Kidney (tissue), 14 donors: Measurements from ENCODE around the gene CFAP100. TPM values are rescaled to one million over a fixed set of nuclear protein-coding genes. Genes with fewer than 3 reads are reported as not detected.

Experiments
- DNase-seq, 5 donors: peaks; one replicate each; pipeline ENCODE4 v3.0.0-alpha.2; 2013 to 2020
- FAIRE-seq: peaks from 2 replicates; lab custom pipeline; 2012; peaks lifted over from hg19 to GRCh38; lab: Jason Lieb, UNC
- H3K27ac ChIP-seq, 2 donors: one replicate each; pipeline ENCODE4 v1.7.0; 2013; ENCODE audit warnings: low read depth in 2 of 2, low read length in 2 of 2, inconsistent platforms in 1 of 2
- H3K27me3 ChIP-seq: one replicate; pipeline ENCODE4 v1.7.1; 2013; ENCODE audit warnings: low read length, inconsistent platforms; ENCODE audit not compliant: control insufficient read depth, insufficient read depth
- H3K36me3 ChIP-seq, 3 donors: one replicate each; pipeline versions ENCODE4 v1.7.0 to v1.7.1; 2013; ENCODE audit warnings: low read length in 3 of 3, control low read depth in 1 of 3, inconsistent platforms in 1 of 3; ENCODE audit not compliant: insufficient read depth in 3 of 3, control insufficient read depth in 2 of 3
- H3K4me1 ChIP-seq, 3 donors: one replicate each; pipeline versions ENCODE4 v1.7.0 to v1.7.1; 2013; ENCODE audit warnings: low read length in 3 of 3, inconsistent platforms in 1 of 3, low read depth in 1 of 3; ENCODE audit not compliant: control insufficient read depth in 2 of 3, insufficient read depth in 2 of 3
- H3K4me3 ChIP-seq, 3 donors: one replicate each; pipeline versions ENCODE4 v1.7.0 to v1.8.1; 2013; ENCODE audit warnings: low read length in 3 of 3, control low read depth in 1 of 3, inconsistent platforms in 1 of 3
- H3K9ac ChIP-seq, 3 donors: one replicate each; pipeline versions ENCODE4 v1.7.0 to v1.7.1; 2013; ENCODE audit warnings: low read length in 3 of 3, control low read depth in 1 of 3, inconsistent platforms in 1 of 3
- H3K9me3 ChIP-seq, 3 donors: one replicate each; pipeline versions ENCODE4 v1.7.0 to v1.7.1; 2013; ENCODE audit warnings: low read length in 3 of 3, control low read depth in 1 of 3, inconsistent platforms in 1 of 3; ENCODE audit not compliant: control insufficient read depth in 2 of 3, insufficient read depth in 1 of 3
- CTCF ChIP-seq: IDR thresholded peaks from 3 replicates; pipeline ENCODE4 v1.5.1; 2012; ENCODE audit warnings: mild to moderate bottlenecking, moderate library complexity, borderline replicate concordance; ENCODE audit not compliant: insufficient read depth; ENCODE audit errors: extremely low read depth
- intact Hi-C: fragments of 100-400 bp; cut with DNase I; formaldehyde crosslinking; loops from one replicate; pipeline ENCODE4 v1.11.1; 2022
- polyA plus RNA-seq: library from polyadenylated mRNA; stranded (reverse); fragments of 350-450 nt; fragmentation: Illumina TruSeq; extraction: RNeasy Lipid Tissue Mini Kit (QIAGEN cat#74804); gene quantifications from one replicate; pipeline ENCODE4 v1.2.3, GENCODE V29; 2014; ENCODE audit warnings: low read depth, low replicate concordance; ENCODE audit not compliant: insufficient read depth
- total RNA-seq: library from RNA; stranded (reverse); fragmentation: NEBNext Ultra II Directional; extraction: Animal tissue kit (Norgen Biotek cat#: 25700); gene quantifications from one replicate; pipeline ENCODE4 v1.2.1, GENCODE V29; 2021
- donor health status: control.
- donor health status: control.
- donor health status: control.
- donor health status: control.
- donor health status: control.
- donor health status: DM: yes; HTN: yes; CAD: no.
- donor health status: Normal renal cell carcinoma (clear cell type).

The CFAP100 gene
- total and polyA plus RNA-seq, 2 donors from 2014 or later: 0.60 TPM; not detected in 1

- Histone ChIP-seq H3K9me3 (no peaks in the 10 kb centered on the region), H3K4me3 (no peak overlapping the region), H3K27ac (no peak overlapping the region), H3K9ac (no peak overlapping the region), H3K36me3 (no peaks in the 10 kb centered on the region), H3K4me1 (no peaks in the 10 kb centered on the region), H3K27me3 (no peaks in the 10 kb centered on the region)
- DNase-seq (peak in 1 of 5 donors; percentile 68), FAIRE-seq (no peak)
- intact Hi-C loops: loop anchor here (10.0 kb wide), 1 partner anchor 143 kb away; no protein-coding TSS in a partner anchor
- TF ChIP-seq CTCF: no peak
These were observed 3.1 kb downstream of the CFAP100 start for GRCh38 chr3:126397610-126398422.

- no peak for TF ChIP-seq CTCF
- Histone ChIP-seq H3K27ac (no peak overlapping the region), H3K27me3 (no peaks in the 10 kb centered on the region), H3K9me3 (no peaks in the 10 kb centered on the region), H3K9ac (no peak overlapping the region), H3K4me1 (no peaks in the 10 kb centered on the region), H3K4me3 (no peak overlapping the region), H3K36me3 (no peaks in the 10 kb centered on the region)
- DNase-seq (no peak), FAIRE-seq (no peak)
- intact Hi-C loops: loop anchor here (10.0 kb wide), 1 partner anchor 144 kb away; no protein-coding TSS in a partner anchor
These were observed 4.0 kb downstream of the CFAP100 start for GRCh38 chr3:126398423-126399350.

- no peak overlapping the region for H3K4me3 ChIP-seq
- FAIRE-seq (no peak), DNase-seq (no peak)
- H3K27me3 ChIP-seq: no peaks in the 10 kb centered on the region
- no peaks in the 10 kb centered on the region for H3K4me1 ChIP-seq
- no peaks in the 10 kb centered on the region for H3K36me3 ChIP-seq
- intact Hi-C loops: loop anchor here (10.0 kb wide), 1 partner anchor 145 kb away; no protein-coding TSS in a partner anchor
- no peak overlapping the region for H3K27ac ChIP-seq
- no peak for TF ChIP-seq CTCF
- no peak overlapping the region for H3K9ac ChIP-seq
- H3K9me3 ChIP-seq: no peaks in the 10 kb centered on the region
These were observed 4.6 kb downstream of the CFAP100 start for GRCh38 chr3:126399351-126399735.
